Osteocyte (in vitro differentiated cells): ENCODE measurements around the gene CCDC88C. TPM values are rescaled to one million over a fixed set of nuclear protein-coding genes. Genes with fewer than 3 reads are reported as not detected.
A peak's percentile ranks its signal among the peaks of the same experiment; 100 is the strongest.

Source experiments
- DNase-seq: peaks from one replicate; pipeline ENCODE4 v3.0.0; 2021; ENCODE audit warnings: mixed read lengths; ENCODE audit not compliant: unreplicated experiment; ENCODE audit errors: extremely low spot score
- H3K27ac Mint-ChIP-seq: one replicate; pipeline ENCODE4 v1.8.0; 2021; ENCODE audit warnings: mild to moderate bottlenecking, mixed read lengths; ENCODE audit not compliant: unreplicated experiment
- H3K27me3 Mint-ChIP-seq: one replicate; pipeline ENCODE4 v1.8.0; 2021; ENCODE audit warnings: mixed read lengths; ENCODE audit not compliant: unreplicated experiment
- H3K36me3 Mint-ChIP-seq: one replicate; pipeline ENCODE4 v1.8.0; 2021; ENCODE audit warnings: mixed read lengths; ENCODE audit not compliant: unreplicated experiment
- H3K4me1 Mint-ChIP-seq: one replicate; pipeline ENCODE4 v1.8.0; 2021; ENCODE audit warnings: mixed read lengths; ENCODE audit not compliant: unreplicated experiment
- H3K4me3 Mint-ChIP-seq: one replicate; pipeline ENCODE4 v1.8.0; 2021; ENCODE audit warnings: mild to moderate bottlenecking, moderate library complexity, mixed read lengths; ENCODE audit not compliant: unreplicated experiment
- H3K9me3 Mint-ChIP-seq: one replicate; pipeline ENCODE4 v1.8.0; 2021; ENCODE audit warnings: mixed read lengths; ENCODE audit not compliant: unreplicated experiment
- CTCF ChIP-seq: fragments of 200-600 bp; sonication (generic); IDR thresholded peaks from 2 replicates; pipeline ENCODE4 v1.5.0; 2021; ENCODE audit warnings: antibody characterized with exemption, mild to moderate bottlenecking, moderate library complexity
- total RNA-seq: library from RNA; stranded (reverse); gene quantifications from 2 replicates; pipeline ENCODE4 v1.2.1, GENCODE V29; 2021

The CCDC88C gene
- total RNA-seq, 1 donor from 2014 or later = 1.4 TPM

- H3K36me3 Mint-ChIP-seq = no peaks in the 10 kb centered on the region
- no peak for TF ChIP-seq CTCF
- peak overlapping the region; percentile 55 for H3K4me3 Mint-ChIP-seq
- peaks cover 24% of the 10 kb centered on the region for H3K4me1 Mint-ChIP-seq
- no peak for DNase-seq
- peaks cover 22% of the 10 kb centered on the region for H3K27me3 Mint-ChIP-seq
- no peaks in the 10 kb centered on the region for H3K9me3 Mint-ChIP-seq
- H3K27ac Mint-ChIP-seq = no peak overlapping the region
Measured at GRCh38 chr14:91417983-91418386, 365 bp upstream of the CCDC88C start.

GRCh38 chr14:91416744-91417119 lies 888 bp downstream of the CCDC88C start:
- Mint-ChIP-seq H3K36me3 (no peaks in the 10 kb centered on the region), H3K27me3 (peaks cover 22% of the 10 kb centered on the region), H3K9me3 (no peaks in the 10 kb centered on the region), H3K4me3 (peak overlapping the region; percentile 57), H3K4me1 (peaks cover 24% of the 10 kb centered on the region), H3K27ac (no peak overlapping the region)
- no peak for TF ChIP-seq CTCF
- DNase-seq = no peak

- TF ChIP-seq CTCF = no peak
- H3K27me3 Mint-ChIP-seq = peaks cover 19% of the 10 kb centered on the region
- no peaks in the 10 kb centered on the region for H3K9me3 Mint-ChIP-seq
- no peak for DNase-seq
- peaks cover 24% of the 10 kb centered on the region for H3K4me1 Mint-ChIP-seq
- no peak overlapping the region for H3K27ac Mint-ChIP-seq
- H3K36me3 Mint-ChIP-seq = no peaks in the 10 kb centered on the region
- peak overlapping the region; percentile 55 for H3K4me3 Mint-ChIP-seq
Measured at GRCh38 chr14:91415794-91416743, 1.6 kb downstream of the CCDC88C start.

GRCh38 chr14:91414475-91414833 lies 3.2 kb downstream of the CCDC88C start:
- Mint-ChIP-seq H3K9me3 (no peaks in the 10 kb centered on the region), H3K27me3 (peaks cover 15% of the 10 kb centered on the region), H3K27ac (no peak overlapping the region), H3K36me3 (no peaks in the 10 kb centered on the region), H3K4me3 (no peak overlapping the region), H3K4me1 (peaks cover 24% of the 10 kb centered on the region)
- TF ChIP-seq CTCF = no peak
- no peak for DNase-seq
